Cardiac muscle cell (in vitro differentiated cells and primary cell): Measurements from ENCODE around the gene UHMK1. TPM values are rescaled to one million over a fixed set of nuclear protein-coding genes. Genes with fewer than 3 reads are reported as not detected.

Experiments
- DNase-seq, 2 donors: peaks; one replicate each; pipeline versions ENCODE4 v3.0.0 to v3.0.0-alpha.2; 2010 to 2017; ENCODE audit warnings: low read depth in 1 of 2, low spot score in 1 of 2
- H3K27ac ChIP-seq: fragments of 200-600 bp; sonication (generic); 2 replicates; pipeline ENCODE4 v1.5.1; 2016
- H3K27me3 ChIP-seq: fragments of 200-600 bp; sonication (generic); 2 replicates; pipeline ENCODE4 v1.6.0; 2016; ENCODE audit warnings: control low read depth
- H3K36me3 ChIP-seq: fragments of 200-600 bp; sonication (generic); 2 replicates; pipeline ENCODE4 v1.5.1; 2016; ENCODE audit warnings: control low read depth
- H3K4me1 ChIP-seq: fragments of 200-600 bp; sonication (generic); 2 replicates; pipeline ENCODE4 v1.8.1; 2017; ENCODE audit warnings: low read depth, mild to moderate bottlenecking, mixed run types
- H3K4me3 ChIP-seq: fragments of 200-600 bp; sonication (generic); 2 replicates; pipeline ENCODE4 v1.5.1; 2016; ENCODE audit warnings: mild to moderate bottlenecking
- H3K9me3 ChIP-seq: fragments of 200-600 bp; sonication (generic); 2 replicates; pipeline ENCODE4 v1.5.1; 2017; ENCODE audit warnings: low read depth, mild to moderate bottlenecking, control low read depth
- polyA plus RNA-seq: library from polyadenylated mRNA; unstranded; fragments of >200 nt; fragmentation: Nextera tagmentation; extraction: Ambion mirVana; gene quantifications from 2 replicates; pipeline ENCODE4 v1.2.1, GENCODE V29; 2016
- total RNA-seq: library from RNA; depleted of rRNA; stranded (reverse); fragments of >200 nt; gene quantifications from 2 replicates; pipeline ENCODE4 v1.2.3, GENCODE V29; 2016
- TF ChIP-seq, protein P1 (sequence below): IDR thresholded peaks from 2 replicates; pipeline ENCODE4 v1.5.1; 2012; ENCODE audit warnings: low read depth, mild to moderate bottlenecking, low read length

The UHMK1 gene
- total and polyA plus RNA-seq, 2 experiments from 2014 or later = 3.5 to 17.2 TPM

GRCh38 chr1:162560303-162561036 lies 62.9 kb downstream of the UHMK1 start:
- Histone ChIP-seq H3K9me3 (no peaks in the 10 kb centered on the region), H3K27ac (peak overlapping the region; percentile 83), H3K4me3 (peak overlapping the region; percentile 65), H3K27me3 (no peaks in the 10 kb centered on the region), H3K4me1 (peaks cover 10% of the 10 kb centered on the region), H3K36me3 (no peaks in the 10 kb centered on the region)
- TF ChIP-seq, protein P1, sequence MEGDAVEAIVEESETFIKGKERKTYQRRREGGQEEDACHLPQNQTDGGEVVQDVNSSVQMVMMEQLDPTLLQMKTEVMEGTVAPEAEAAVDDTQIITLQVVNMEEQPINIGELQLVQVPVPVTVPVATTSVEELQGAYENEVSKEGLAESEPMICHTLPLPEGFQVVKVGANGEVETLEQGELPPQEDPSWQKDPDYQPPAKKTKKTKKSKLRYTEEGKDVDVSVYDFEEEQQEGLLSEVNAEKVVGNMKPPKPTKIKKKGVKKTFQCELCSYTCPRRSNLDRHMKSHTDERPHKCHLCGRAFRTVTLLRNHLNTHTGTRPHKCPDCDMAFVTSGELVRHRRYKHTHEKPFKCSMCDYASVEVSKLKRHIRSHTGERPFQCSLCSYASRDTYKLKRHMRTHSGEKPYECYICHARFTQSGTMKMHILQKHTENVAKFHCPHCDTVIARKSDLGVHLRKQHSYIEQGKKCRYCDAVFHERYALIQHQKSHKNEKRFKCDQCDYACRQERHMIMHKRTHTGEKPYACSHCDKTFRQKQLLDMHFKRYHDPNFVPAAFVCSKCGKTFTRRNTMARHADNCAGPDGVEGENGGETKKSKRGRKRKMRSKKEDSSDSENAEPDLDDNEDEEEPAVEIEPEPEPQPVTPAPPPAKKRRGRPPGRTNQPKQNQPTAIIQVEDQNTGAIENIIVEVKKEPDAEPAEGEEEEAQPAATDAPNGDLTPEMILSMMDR = no peak
- peak in 1 of 2 donors; percentile 12 for DNase-seq

GRCh38 chr1:162561037-162561615 lies 63.5 kb downstream of the UHMK1 start:
- Histone ChIP-seq H3K36me3 (no peaks in the 10 kb centered on the region), H3K27ac (peak overlapping the region; percentile 83), H3K9me3 (no peaks in the 10 kb centered on the region), H3K4me3 (peak overlapping the region; percentile 65), H3K27me3 (no peaks in the 10 kb centered on the region), H3K4me1 (peaks cover 10% of the 10 kb centered on the region)
- TF ChIP-seq, protein P1 = no peak
- DNase-seq = peak; percentile 99

GRCh38 chr1:162561616-162562469 lies 64.2 kb downstream of the UHMK1 start, which contains the start of gene UAP1:
Gene UAP1, plus strand, starts transcription at chr1:162561722. Its CDS starts 4,347 bp downstream, at chr1:162566069.
- TF ChIP-seq, protein P1 = no peak
- Histone ChIP-seq H3K4me3 (peak within 1 kb of the TSS; percentile 65), H3K27ac (peak within 1 kb of the TSS; percentile 83), H3K4me1 (peaks cover 10% of the 10 kb centered on the region), H3K27me3 (no peaks in the 10 kb centered on the region), H3K36me3 (peaks cover under 1% of the 10 kb centered on the region), H3K9me3 (no peaks in the 10 kb centered on the region)
- DNase-seq = peak in 1 of 2 donors; percentile 14

DNA sequence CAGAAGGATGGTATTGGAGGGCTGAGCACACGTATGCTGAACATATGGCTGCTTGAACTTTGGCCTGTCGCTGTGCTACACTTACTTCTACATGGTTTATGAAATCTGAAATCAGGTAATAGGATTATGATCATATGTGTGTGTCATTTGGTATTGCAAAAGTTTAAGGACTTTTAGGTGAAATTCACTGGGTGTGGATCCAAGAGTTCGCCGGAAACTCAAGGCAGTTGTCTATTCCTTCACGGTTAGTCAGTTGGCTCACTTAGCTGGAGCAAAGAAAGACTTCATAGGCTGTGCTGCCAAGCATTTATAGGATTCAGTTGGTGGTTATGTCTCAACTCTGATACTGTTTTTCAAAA lies 64.8 kb downstream of the UHMK1 start:
- DNase-seq = peak in 1 of 2 donors; percentile 72
- no peaks in the 10 kb centered on the region for H3K27me3 ChIP-seq
- peaks cover 6% of the 10 kb centered on the region for H3K36me3 ChIP-seq
- peaks cover 10% of the 10 kb centered on the region for H3K4me1 ChIP-seq
- TF ChIP-seq, protein P1 = no peak
- no peaks in the 10 kb centered on the region for H3K9me3 ChIP-seq
- H3K27ac ChIP-seq = no peak overlapping the region
- peak overlapping the region; percentile 65 for H3K4me3 ChIP-seq

DNA sequence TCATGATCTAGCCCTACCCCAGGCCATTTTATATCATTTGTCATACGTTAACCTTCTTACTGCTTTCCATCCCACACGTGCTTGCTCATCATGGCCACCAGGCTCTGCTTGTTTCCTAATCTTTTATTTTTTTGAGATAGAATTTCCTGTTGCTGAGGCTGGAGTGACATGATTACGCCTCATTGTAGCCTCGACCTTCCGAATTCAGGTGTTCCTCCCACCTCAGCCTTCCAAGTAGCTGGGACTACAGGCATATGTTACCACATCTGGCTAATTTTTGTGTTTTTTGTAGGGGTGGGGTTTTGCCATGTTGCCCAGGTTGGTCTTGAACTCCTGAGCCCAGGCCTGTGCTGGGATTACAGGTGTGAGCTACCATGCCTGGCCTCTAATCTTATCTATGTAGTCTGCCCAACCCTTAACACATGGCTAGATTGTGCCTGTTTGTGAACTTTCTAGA lies 67.2 kb downstream of the UHMK1 start:
- no peaks in the 10 kb centered on the region for H3K9me3 ChIP-seq
- TF ChIP-seq, protein P1 = peak; percentile 12
- peaks cover 6% of the 10 kb centered on the region for H3K36me3 ChIP-seq
- H3K4me1 ChIP-seq = peaks cover 10% of the 10 kb centered on the region
- no peaks in the 10 kb centered on the region for H3K27me3 ChIP-seq
- peak in 1 of 2 donors; percentile 31 for DNase-seq
- no peak overlapping the region for H3K27ac ChIP-seq
- H3K4me3 ChIP-seq = no peak overlapping the region
